ENCODE measurements around the gene IL1RAPL2.

Gene IL1RAPL2

GRCh38 chrX:105277132-105277531, 711.1 kb downstream of the IL1RAPL2 start:
- DNase-seq, result no peak

- DNase-seq, result no peak
Observed at GRCh38 chrX:105282077-105282476, 716.1 kb downstream of the IL1RAPL2 start.

GRCh38 chrX:105297041-105297440, 731.0 kb downstream of the IL1RAPL2 start:
- DNase-seq, result no peak

GRCh38 chrX:105299286-105299685, 733.3 kb downstream of the IL1RAPL2 start:
- DNase-seq, result no peak

- DNase-seq, result no peak
Observed at GRCh38 chrX:105302246-105302645, 736.2 kb downstream of the IL1RAPL2 start.

- DNase-seq, result no peak
Observed at GRCh38 chrX:105307762-105308161, 741.8 kb downstream of the IL1RAPL2 start.

- no peak for DNase-seq
Observed at GRCh38 chrX:105313596-105313995, 747.6 kb downstream of the IL1RAPL2 start.

GRCh38 chrX:105314458-105314857, 748.5 kb downstream of the IL1RAPL2 start:
- no peak for DNase-seq

- DNase-seq, result no peak
Observed at GRCh38 chrX:105315248-105315647, 749.2 kb downstream of the IL1RAPL2 start.

- no peak for DNase-seq
Observed at GRCh38 chrX:105317117-105317516, 751.1 kb downstream of the IL1RAPL2 start.

GRCh38 chrX:105323928-105324327, 757.9 kb downstream of the IL1RAPL2 start:
- DNase-seq, result no peak

- DNase-seq, result no peak
Observed at GRCh38 chrX:105328773-105329172, 762.8 kb downstream of the IL1RAPL2 start.

GRCh38 chrX:105331244-105331643, 765.2 kb downstream of the IL1RAPL2 start:
- DNase-seq, result no peak

- no peak for DNase-seq
Observed at GRCh38 chrX:105347373-105347772, 781.4 kb downstream of the IL1RAPL2 start.

GRCh38 chrX:105349476-105349875, 783.5 kb downstream of the IL1RAPL2 start:
- no peak for DNase-seq

- DNase-seq, result no peak
Observed at GRCh38 chrX:105375816-105376215, 809.8 kb downstream of the IL1RAPL2 start.

- no peak for DNase-seq
Observed at GRCh38 chrX:105424729-105425128, 858.7 kb downstream of the IL1RAPL2 start.

- DNase-seq, result no peak
Observed at GRCh38 chrX:105451401-105451800, 885.4 kb downstream of the IL1RAPL2 start.

GRCh38 chrX:105458846-105459245, 892.8 kb downstream of the IL1RAPL2 start:
- no peak for DNase-seq

- no peak for DNase-seq
Observed at GRCh38 chrX:105460376-105460775, 894.4 kb downstream of the IL1RAPL2 start.

GRCh38 chrX:105461016-105461415, 895.0 kb downstream of the IL1RAPL2 start:
- DNase-seq, result no peak

GRCh38 chrX:105462186-105462585, 896.2 kb downstream of the IL1RAPL2 start:
- no peak for DNase-seq

- no peak for DNase-seq
Observed at GRCh38 chrX:105463473-105463872, 897.5 kb downstream of the IL1RAPL2 start.

GRCh38 chrX:105464618-105465017, 898.6 kb downstream of the IL1RAPL2 start:
- DNase-seq, result no peak

- DNase-seq, result no peak
Observed at GRCh38 chrX:105468741-105469140, 902.7 kb downstream of the IL1RAPL2 start.

- no peak for DNase-seq
Observed at GRCh38 chrX:105471597-105471996, 905.6 kb downstream of the IL1RAPL2 start.

Measured in activated CD4-positive, alpha-beta T cell treated with anti-CD3 and anti-CD28 coated beads, Interleukin-10, Interleukin-2, amounts not matched to agents 100 ng/mL and 50 ng/mL, durations not matched to agents 16 hours and 8 hours (primary cell).